NCI-H2081 treated with DMSO at 0.1 percent for 48 hours (cell line): ENCODE measurements around the gene SOCS1.

ENCODE experiments used
- DNase-seq: peaks from one replicate; lab custom pipeline; 2025; lab: John Stamatoyannopoulos, UW

SOCS1 gene

GRCh38 chr16:11260596-11260966, 4.6 kb upstream of the SOCS1 start:
- DNase-seq, result no peak

GRCh38 chr16:11259655-11260595, 3.9 kb upstream of the SOCS1 start:
- DNase-seq, result no peak

- DNase-seq, result no peak
Measured at GRCh38 chr16:11258553-11259492, 2.8 kb upstream of the SOCS1 start.

GRCh38 chr16:11257131-11257938, 1.3 kb upstream of the SOCS1 start:
- DNase-seq, result no peak

GRCh38 chr16:11256661-11257130, 692 bp upstream of the SOCS1 start:
- DNase-seq, result no peak

GRCh38 chr16:11254913-11255736, 879 bp downstream of the SOCS1 start:
- no peak for DNase-seq

- no peak for DNase-seq
Measured at GRCh38 chr16:11253995-11254912, 1.8 kb downstream of the SOCS1 start.

GRCh38 chr16:11253009-11253994, 2.7 kb downstream of the SOCS1 start:
- DNase-seq, result no peak

- no peak for DNase-seq
Measured at GRCh38 chr16:11252482-11252931, 3.5 kb downstream of the SOCS1 start.

- DNase-seq, result no peak
Measured at GRCh38 chr16:11251525-11252481, 4.2 kb downstream of the SOCS1 start.

GRCh38 chr16:11250786-11251524, 5.0 kb downstream of the SOCS1 start:
- DNase-seq, result no peak

GRCh38 chr16:11250091-11250785, 5.8 kb downstream of the SOCS1 start:
- no peak for DNase-seq

GRCh38 chr16:11249233-11250061, 6.6 kb downstream of the SOCS1 start:
- no peak for DNase-seq

- DNase-seq, result no peak
Measured at GRCh38 chr16:11248133-11248532, 7.9 kb downstream of the SOCS1 start.

- DNase-seq, result no peak
Measured at GRCh38 chr16:11245988-11246387, 10.0 kb downstream of the SOCS1 start.
